Kasumi-1 (cell line): ENCODE results near the gene CDH16.
"Not testable (repeated sequence)": the region's sequence is repeated elsewhere in the genome, so short reads cannot be mapped to it uniquely, and the experiment has no call there.

Experiments used
- DNase-seq, 2 experiments: peaks; one replicate each; lab custom pipeline; 2025; lab: John Stamatoyannopoulos, UW

Gene CDH16

DNA sequence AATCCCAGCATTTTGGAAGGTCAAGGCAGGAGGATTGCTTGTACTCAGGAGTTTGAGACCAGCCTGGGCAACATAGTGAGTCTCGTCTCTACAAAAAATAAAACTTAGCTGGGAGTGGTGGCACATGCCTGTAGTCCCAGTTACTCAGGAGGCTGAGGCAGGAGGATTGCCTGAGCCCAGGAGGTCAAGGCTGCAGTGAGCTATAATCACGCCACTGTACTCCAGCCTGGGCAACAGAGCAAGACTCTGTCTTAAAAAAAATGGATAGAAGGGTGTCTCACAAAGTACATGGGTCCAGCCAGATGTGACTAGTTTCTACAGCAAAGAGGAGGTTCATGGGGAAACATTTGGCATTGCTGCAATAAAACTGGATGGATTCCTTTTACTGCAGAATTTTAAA lies 47.3 kb downstream of the CDH16 start:
- DNase-seq: not testable (repeated sequence)

DNA sequence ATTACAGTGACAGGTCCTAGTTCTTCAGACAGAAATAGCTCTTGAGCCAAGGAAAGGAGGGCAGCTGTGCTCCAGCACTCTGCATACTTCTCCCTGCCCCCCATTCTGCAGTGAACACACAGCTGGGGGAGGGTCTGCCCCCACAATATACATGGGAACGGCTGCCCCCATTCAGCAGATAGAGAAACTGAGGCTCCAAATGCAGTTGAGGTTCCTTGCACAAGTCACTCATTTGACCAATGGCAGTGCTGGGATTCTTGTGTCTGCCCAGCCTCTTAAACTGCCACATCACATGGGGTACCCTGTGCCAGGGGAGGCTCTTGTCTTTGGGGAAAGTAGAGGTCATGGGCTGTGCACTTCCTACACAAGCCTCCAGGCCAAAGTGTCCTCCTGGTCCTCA lies 49.3 kb downstream of the CDH16 start:
- no peak for DNase-seq

DNA sequence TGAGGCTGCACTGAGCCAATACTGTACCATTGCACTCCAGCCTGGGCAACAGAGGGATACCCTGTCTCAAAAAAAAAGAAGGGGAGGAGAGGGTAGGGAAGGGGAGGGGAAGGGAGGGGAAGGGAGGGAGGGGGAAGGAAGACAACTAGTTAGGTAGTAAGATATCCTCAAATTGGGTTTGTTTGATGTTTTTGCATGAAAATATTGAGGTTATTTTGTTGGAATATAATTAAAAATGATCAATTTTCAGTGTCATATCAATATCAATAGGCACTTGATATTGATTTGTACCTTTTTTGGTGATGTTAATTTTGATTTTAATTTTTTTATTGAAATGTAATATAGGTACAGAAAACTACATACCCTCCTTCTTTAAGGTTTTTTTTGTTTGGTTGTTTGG lies 55.0 kb downstream of the CDH16 start:
- no peak for DNase-seq

DNA sequence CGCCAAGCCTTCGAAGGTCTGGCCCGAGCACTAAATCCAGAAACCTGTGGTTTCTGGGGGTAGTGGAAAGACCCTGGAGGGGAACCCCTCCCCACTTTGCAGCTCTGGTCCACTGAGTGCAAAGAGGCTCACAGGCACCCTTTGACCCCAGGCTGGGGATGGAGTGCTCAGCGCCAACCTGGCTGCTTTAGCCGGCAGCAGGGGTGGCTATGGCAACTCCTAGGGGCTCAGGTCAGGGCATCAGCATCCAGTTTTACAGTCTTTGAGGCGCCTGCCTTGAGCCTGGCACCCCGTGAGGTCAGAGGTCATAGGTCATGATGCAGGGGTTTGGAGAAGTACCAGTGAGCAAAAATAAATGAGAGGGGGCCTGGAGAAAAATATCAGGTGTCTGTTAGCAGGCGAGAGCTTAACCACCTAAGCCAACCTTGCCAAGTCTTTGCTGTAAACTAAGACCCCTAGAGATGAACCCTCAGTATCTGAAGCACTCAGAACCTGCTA lies 56.6 kb downstream of the CDH16 start:
- DNase-seq: no peak

DNA sequence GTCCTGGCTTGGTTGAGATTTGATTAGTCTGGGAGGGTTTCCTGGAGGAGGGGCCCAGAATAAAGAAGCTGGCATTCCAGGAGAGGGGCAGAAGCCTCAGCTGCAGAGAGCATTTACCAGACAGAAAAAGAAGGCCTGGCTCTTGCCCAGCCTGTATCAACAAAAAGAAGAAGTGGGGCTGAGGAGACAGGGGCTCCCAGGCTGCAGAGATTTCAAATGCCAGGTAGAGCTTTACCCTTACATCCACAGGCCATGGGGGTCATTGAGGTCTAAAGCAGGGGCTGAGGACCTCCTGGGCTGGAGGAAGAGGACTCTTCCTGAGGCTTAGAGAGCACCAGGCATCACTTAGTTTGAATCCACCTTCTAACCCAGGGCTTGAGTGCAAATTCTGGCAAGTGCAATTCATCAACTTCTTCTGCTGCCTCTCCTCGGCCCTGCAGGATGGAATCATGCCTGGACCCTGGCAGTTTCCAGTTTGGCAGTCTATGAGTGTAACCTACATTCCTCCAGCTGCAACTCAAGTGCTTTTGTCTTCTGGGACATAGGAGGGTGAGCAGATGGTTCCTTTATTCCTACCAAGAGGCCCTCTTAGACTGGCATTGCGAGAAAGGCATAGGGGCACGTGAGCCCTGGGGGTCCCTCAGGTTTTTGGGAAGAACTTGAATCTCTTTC lies 59.2 kb downstream of the CDH16 start:
- DNase-seq: peak in 1 of 2 experiments; percentile 29

DNA sequence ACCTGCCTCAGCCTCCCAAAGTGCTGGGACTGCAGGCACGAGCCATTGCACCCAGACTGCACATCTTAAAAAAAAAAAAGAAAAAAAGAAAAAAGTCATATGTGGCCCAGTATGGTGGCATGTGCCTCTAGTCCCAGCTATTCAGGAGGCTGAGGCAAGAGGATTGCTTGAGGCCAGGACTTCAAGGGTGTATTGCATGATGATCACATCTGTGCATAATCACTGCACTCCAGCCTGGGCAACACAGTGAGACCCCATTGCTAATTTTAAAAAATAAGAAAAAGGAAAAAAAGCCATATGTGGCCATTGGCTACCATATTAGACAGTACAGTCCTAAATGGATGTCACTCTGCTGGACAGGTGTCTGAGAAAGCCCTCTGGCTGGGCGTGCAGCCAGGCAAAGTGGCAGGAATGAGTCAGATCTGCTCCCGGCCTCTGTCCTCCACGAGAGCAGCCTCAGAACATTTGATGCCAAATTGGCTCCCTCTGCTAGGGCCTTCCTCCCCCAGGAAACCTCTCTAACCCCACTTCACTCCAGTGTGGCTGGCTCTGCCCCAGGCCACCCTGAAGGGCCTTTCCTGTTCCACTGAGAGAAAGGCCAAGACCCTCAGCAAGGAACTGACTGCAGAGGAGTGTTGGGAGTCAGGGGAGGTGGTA lies 59.8 kb downstream of the CDH16 start:
- DNase-seq: no peak
